Measurements from ENCODE around the gene LTO1.
"Not testable (repeated sequence)": the region's sequence is repeated elsewhere in the genome, so short reads cannot be mapped to it uniquely, and the experiment has no call there.

The LTO1 gene

DNA sequence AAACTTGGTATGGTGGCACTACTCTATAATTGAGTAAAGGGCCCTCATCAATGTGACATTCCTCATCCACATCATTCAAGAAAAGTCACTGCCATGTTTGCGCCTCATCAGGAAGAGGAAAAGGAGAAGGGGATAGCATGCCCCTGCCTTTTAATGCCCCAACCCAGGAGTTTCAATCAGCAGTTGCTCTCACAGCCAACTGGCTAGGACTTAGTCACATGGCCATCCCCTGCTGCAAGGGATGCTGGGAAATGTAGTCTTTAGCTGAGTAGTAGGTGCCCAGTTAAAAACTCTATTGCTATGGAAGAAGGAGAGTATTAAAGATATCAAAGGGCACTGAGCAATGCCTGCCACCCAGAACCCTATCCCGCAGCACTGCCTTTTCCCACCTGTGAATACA lies 45.1 kb downstream of the LTO1 start:
- Histone ChIP-seq H3K4me1 (ENCODE audit: control insufficient read depth, insufficient read depth, low read length) (no peaks in the 10 kb centered on the region), H3K4me3 (ENCODE audit: low read depth, low read length) (no peak overlapping the region), H3K27me3 (ENCODE audit: control insufficient read depth, insufficient read depth, low read length) (peaks cover 2% of the 10 kb centered on the region), H3K9ac (ENCODE audit: low read depth, low read length) (no peak overlapping the region), H3K36me3 (ENCODE audit: control insufficient read depth, insufficient read depth, low read length) (no peaks in the 10 kb centered on the region), H3K9me3 (ENCODE audit: control insufficient read depth, insufficient read depth, low read length) (peaks cover 8% of the 10 kb centered on the region)

DNA sequence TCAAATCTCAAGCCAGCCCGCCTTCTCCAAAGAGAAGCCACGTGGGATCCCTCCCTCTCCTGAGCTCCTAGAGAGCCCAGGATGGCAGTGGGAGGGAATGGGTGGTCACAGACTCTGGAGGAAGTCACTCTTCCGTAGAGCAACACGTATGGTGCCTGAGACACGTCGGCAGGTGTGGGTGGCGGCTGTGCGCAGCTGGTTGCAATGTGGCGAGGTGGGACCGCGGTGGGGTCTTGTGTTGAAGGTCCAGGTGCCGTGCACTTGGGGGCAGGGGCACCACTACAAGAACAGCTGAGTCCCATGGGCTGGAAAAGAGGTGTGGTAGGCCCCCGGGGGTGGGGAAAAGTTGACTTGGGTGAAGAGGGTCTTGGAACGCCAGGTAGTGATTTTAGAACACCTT lies 47.6 kb downstream of the LTO1 start:
- Histone ChIP-seq H3K4me3 (ENCODE audit: low read depth, low read length) (no peak overlapping the region), H3K9me3 (ENCODE audit: control insufficient read depth, insufficient read depth, low read length) (peaks cover 8% of the 10 kb centered on the region), H3K4me1 (ENCODE audit: control insufficient read depth, insufficient read depth, low read length) (no peaks in the 10 kb centered on the region), H3K27me3 (ENCODE audit: control insufficient read depth, insufficient read depth, low read length) (no peaks in the 10 kb centered on the region), H3K36me3 (ENCODE audit: control insufficient read depth, insufficient read depth, low read length) (no peaks in the 10 kb centered on the region), H3K9ac (ENCODE audit: low read depth, low read length) (no peak overlapping the region)

DNA sequence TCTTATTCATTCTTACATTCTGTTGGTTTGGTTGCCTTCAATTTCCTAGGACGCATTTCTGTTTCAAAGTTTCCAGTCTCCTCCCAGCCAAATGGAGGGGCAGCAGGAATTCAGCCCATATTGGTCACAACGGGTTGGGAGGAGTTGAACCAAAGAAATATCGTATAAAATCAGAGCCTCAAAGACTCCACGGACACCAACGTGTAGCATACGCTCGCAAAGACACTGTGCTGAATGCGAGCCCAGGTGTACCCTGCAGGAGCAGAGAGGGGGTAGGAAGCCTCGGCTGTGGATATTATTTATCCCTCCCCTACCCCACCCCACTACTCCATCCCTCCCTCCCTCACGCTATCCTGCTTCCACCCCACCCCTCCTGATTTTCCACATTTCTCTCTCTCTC lies 49.7 kb downstream of the LTO1 start:
- H3K4me1 ChIP-seq (ENCODE audit: control insufficient read depth, insufficient read depth, low read length): no peaks in the 10 kb centered on the region
- H3K9ac ChIP-seq (ENCODE audit: low read depth, low read length): no peak overlapping the region
- H3K4me3 ChIP-seq (ENCODE audit: low read depth, low read length): no peak overlapping the region
- H3K27me3 ChIP-seq (ENCODE audit: control insufficient read depth, insufficient read depth, low read length): no peaks in the 10 kb centered on the region
- no peaks in the 10 kb centered on the region for H3K36me3 ChIP-seq (ENCODE audit: control insufficient read depth, insufficient read depth, low read length)
- peaks cover 8% of the 10 kb centered on the region for H3K9me3 ChIP-seq (ENCODE audit: control insufficient read depth, insufficient read depth, low read length)

DNA sequence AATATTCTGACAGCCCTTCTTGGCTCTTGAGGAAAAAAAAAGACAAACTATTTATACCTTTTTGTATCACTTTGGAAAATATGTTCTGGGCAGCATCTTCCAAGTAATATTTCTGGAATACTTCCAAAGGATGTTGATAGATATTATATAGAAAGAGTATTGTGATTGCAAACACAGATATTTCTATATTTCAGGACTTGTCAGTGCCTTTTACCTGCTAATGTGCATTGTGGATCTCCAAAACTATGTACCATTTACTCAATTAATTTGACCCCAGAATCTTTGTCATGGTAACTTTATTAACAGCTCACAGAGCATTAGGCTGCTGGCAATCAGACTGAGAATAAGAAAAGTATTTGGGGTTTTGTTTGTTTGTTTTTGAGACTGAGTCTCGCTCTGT lies 50.9 kb downstream of the LTO1 start:
- Histone ChIP-seq H3K27me3 (ENCODE audit: control insufficient read depth, insufficient read depth, low read length) (no peaks in the 10 kb centered on the region), H3K9me3 (ENCODE audit: control insufficient read depth, insufficient read depth, low read length) (peaks cover 4% of the 10 kb centered on the region), H3K9ac (ENCODE audit: low read depth, low read length) (no peak overlapping the region), H3K4me3 (ENCODE audit: low read depth, low read length) (no peak overlapping the region), H3K36me3 (ENCODE audit: control insufficient read depth, insufficient read depth, low read length) (no peaks in the 10 kb centered on the region), H3K4me1 (ENCODE audit: control insufficient read depth, insufficient read depth, low read length) (no peaks in the 10 kb centered on the region)

DNA sequence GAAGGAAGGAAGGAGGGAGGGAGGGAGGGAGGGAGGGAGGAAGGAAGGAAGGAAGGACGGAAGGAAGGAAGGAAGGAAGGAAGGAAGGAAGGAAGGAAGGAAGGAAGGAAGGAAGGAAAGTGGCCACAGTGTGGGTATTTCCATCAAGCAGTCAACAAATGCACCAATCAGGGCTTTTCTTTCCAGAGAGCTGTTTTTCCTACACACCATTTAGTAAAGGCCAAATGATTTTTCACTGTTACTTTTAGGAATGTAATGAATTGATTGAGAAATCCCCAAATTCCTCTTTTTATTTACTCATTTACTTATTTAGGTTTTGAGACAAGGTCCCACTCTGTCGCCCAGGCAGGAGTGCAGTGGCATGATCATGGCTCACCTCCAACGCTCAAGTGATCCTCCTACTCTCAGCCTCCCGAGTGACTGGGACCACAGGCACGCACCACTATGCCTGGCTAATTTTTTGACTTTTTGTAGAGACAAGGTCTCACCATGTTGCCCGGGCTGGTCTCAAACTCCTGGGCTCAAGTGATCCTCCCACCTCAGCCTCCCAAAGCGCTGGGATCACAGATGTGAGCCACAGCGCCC lies 53.0 kb downstream of the LTO1 start:
- H3K9me3 ChIP-seq (ENCODE audit: control insufficient read depth, insufficient read depth, low read length); H3K4me3 ChIP-seq (ENCODE audit: low read depth, low read length); H3K36me3 ChIP-seq (ENCODE audit: control insufficient read depth, insufficient read depth, low read length); H3K4me1 ChIP-seq (ENCODE audit: control insufficient read depth, insufficient read depth, low read length); H3K27me3 ChIP-seq (ENCODE audit: control insufficient read depth, insufficient read depth, low read length); H3K9ac ChIP-seq (ENCODE audit: low read depth, low read length): not testable (repeated sequence)

DNA sequence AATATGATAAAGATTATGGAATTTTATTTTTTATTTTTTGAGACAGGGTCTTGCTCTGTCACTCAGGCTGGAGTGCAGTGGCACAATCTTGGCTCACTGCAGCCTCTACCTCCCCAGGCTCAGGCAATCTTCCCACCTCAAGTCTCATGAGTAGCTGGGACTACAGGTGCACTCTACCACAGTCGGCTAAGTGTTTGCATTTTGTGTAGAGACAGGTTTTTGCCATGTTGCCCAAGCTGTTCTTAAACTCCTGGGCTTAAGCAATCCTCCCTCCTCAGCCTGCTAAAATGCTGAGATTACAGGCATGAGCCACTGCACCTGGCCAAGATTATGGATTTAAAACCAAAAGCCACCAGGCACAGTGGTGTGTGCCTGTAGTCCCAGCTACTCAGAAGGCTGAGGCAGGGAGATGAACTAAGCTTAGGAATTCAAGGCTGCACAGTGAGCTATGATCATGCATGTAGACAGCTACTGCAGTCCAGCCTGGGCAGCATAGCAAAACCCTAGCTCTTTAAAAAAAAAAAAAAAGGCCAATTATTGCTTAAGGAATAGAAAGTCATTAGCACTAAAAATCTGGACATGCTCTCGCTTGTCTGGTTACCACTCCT lies 54.4 kb downstream of the LTO1 start:
- no peaks in the 10 kb centered on the region for H3K4me1 ChIP-seq (ENCODE audit: control insufficient read depth, insufficient read depth, low read length)
- H3K36me3 ChIP-seq (ENCODE audit: control insufficient read depth, insufficient read depth, low read length): no peaks in the 10 kb centered on the region
- H3K27me3 ChIP-seq (ENCODE audit: control insufficient read depth, insufficient read depth, low read length): no peaks in the 10 kb centered on the region
- no peak overlapping the region for H3K4me3 ChIP-seq (ENCODE audit: low read depth, low read length)
- H3K9ac ChIP-seq (ENCODE audit: low read depth, low read length): no peak overlapping the region
- H3K9me3 ChIP-seq (ENCODE audit: control insufficient read depth, insufficient read depth, low read length): no peaks in the 10 kb centered on the region

DNA sequence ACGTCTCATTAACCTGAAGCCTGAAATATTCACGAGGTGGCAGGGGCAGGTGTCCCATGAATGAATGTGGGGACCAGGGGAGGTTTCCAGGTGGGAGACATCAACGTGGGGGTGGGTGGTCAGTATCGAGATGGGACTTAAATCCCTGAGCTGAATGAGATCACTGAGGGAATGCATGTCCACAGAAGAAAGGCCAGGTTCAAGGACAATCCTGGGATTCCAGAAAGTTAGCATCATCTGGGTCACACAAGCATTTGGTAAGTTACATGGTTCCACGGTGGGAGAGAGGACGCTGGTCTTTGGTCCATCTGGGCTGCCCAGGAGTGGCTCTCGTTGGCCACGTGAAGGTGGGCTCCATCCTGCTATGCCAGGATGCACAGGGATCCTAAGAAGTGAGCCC lies 56.9 kb downstream of the LTO1 start:
- no peaks in the 10 kb centered on the region for H3K36me3 ChIP-seq (ENCODE audit: control insufficient read depth, insufficient read depth, low read length)
- H3K4me1 ChIP-seq (ENCODE audit: control insufficient read depth, insufficient read depth, low read length): no peaks in the 10 kb centered on the region
- no peaks in the 10 kb centered on the region for H3K9me3 ChIP-seq (ENCODE audit: control insufficient read depth, insufficient read depth, low read length)
- H3K27me3 ChIP-seq (ENCODE audit: control insufficient read depth, insufficient read depth, low read length): no peaks in the 10 kb centered on the region
- no peak overlapping the region for H3K9ac ChIP-seq (ENCODE audit: low read depth, low read length)
- H3K4me3 ChIP-seq (ENCODE audit: low read depth, low read length): no peak overlapping the region

DNA sequence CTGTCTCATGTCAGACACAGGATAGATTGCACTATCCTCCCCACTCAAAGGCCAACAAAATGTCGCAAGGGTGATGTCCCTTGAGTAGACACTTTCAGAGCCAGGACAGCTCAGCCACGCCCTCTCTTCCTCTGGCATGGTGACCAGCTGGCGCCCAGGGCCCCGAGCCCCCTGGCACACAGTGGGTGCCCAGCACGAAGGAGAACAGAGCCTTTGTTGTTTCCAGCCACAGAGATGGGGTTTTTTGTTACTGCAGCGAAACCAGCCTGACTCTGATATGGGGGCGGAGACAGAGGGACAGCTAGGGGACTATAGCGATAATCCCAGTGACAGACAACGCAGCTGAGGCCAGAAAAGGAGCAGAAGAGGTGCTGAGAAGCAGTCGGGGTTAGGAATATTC lies 57.5 kb downstream of the LTO1 start:
- Histone ChIP-seq H3K4me1 (ENCODE audit: control insufficient read depth, insufficient read depth, low read length) (no peaks in the 10 kb centered on the region), H3K27me3 (ENCODE audit: control insufficient read depth, insufficient read depth, low read length) (no peaks in the 10 kb centered on the region), H3K36me3 (ENCODE audit: control insufficient read depth, insufficient read depth, low read length) (no peaks in the 10 kb centered on the region), H3K4me3 (ENCODE audit: low read depth, low read length) (no peak overlapping the region), H3K9me3 (ENCODE audit: control insufficient read depth, insufficient read depth, low read length) (no peaks in the 10 kb centered on the region), H3K9ac (ENCODE audit: low read depth, low read length) (no peak overlapping the region)

DNA sequence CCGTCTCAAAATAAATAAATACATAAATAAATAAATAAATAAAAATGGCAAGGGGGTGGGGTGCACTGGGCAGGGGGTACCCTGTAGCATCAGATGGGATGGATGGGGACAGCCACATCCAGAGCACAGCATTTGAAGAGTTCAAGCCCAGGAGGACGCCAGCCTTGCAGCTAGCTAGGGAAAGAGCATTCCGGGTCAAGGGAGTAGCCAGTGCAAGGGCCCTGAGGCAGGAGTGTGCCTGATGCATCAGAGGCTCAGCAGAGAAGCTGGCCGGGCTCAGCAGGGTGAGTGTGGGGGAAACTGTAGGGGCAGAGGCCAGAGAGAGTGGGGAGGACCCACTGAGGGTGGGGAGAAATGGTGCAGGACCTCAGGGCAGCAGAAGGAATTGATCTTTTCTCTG lies 57.9 kb downstream of the LTO1 start:
- Histone ChIP-seq H3K27me3 (ENCODE audit: control insufficient read depth, insufficient read depth, low read length) (no peaks in the 10 kb centered on the region), H3K4me1 (ENCODE audit: control insufficient read depth, insufficient read depth, low read length) (no peaks in the 10 kb centered on the region), H3K9ac (ENCODE audit: low read depth, low read length) (no peak overlapping the region), H3K36me3 (ENCODE audit: control insufficient read depth, insufficient read depth, low read length) (no peaks in the 10 kb centered on the region), H3K9me3 (ENCODE audit: control insufficient read depth, insufficient read depth, low read length) (no peaks in the 10 kb centered on the region), H3K4me3 (ENCODE audit: low read depth, low read length) (no peak overlapping the region)

Measured in iPS-15b (cell line).